ENCODE data around the gene AP3B1.

DNA sequence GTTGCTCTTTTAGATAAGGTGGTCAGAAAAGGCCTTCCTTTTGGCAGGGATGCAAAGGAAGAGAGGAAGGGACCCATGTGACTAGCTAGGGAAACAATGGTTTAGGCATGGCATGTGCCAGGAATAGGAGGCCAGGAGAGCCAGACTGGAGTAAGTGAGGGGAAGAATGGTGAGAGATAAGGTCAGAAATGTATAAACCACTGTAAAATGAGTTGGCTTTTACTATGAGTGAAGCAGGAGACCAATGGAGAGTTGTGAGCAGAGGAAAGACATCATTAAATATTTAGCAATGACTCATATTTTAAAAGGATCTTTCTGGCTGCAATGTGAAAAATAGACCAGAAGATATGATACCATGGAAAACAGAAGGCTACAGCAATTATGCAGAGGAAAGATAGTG lies 50.9 kb downstream of the AP3B1 start:
- TF ChIP-seq CTCF (IDR thresholded peaks at IDR 0.05; ENCODE audit: poor library complexity) (no peak), EZH2 (IDR thresholded peaks at IDR 0.05; ENCODE audit: borderline replicate concordance) (no peak), EZH2phosphoT487 (IDR thresholded peaks at IDR 0.05; ENCODE audit: low read depth, severe bottlenecking, unreplicated experiment) (no peak)
